Epithelial cell of proximal tubule (primary cell): ENCODE measurements around the gene MTMR6. TPM values are rescaled to one million over a fixed set of nuclear protein-coding genes. Genes with fewer than 3 reads are reported as not detected.

Experiments
- DNase-seq: peaks from one replicate; pipeline ENCODE4 v3.0.0-alpha.2; 2011; ENCODE audit warnings: low read depth
- H3K4me3 ChIP-seq: 2 replicates; pipeline ENCODE4 v1.5.1; 2011; ENCODE audit warnings: low read depth, mild to moderate bottlenecking, low read length
- total RNA-seq: library from RNA; depleted of rRNA; stranded (reverse); fragments of >200 nt; gene quantifications from 2 replicates; pipeline ENCODE4 v1.2.3, GENCODE V29; 2015
- TF ChIP-seq, protein P1 (sequence below): conservative IDR thresholded peaks from 2 replicates; pipeline ENCODE4 v1.5.1; 2012; ENCODE audit warnings: low read depth, mild to moderate bottlenecking, low read length

MTMR6 gene
- total RNA-seq, 1 donor from 2014 or later = 21.7 TPM

DNA sequence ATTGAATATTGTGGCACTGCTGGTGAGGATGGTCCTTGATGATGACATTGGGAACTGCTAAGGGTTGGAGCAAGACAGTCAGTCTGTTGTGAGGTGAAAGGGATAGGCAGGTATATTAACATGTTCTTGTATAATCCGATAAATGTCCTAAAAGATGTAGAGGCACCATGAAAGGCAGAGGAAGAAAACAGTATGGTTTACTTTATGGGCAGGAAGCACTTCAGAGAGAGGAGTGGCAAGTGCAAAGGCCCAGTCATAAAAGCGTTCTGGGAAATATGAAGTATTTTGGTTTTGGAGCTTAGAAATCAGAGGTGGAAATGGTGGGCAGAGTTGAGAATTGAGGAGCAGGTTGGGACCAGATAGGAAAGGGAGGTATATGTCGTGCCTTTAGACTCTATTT is 23.6 kb upstream of the MTMR6 start:
- H3K4me3 ChIP-seq = no peak overlapping the region
- TF ChIP-seq, protein P1, sequence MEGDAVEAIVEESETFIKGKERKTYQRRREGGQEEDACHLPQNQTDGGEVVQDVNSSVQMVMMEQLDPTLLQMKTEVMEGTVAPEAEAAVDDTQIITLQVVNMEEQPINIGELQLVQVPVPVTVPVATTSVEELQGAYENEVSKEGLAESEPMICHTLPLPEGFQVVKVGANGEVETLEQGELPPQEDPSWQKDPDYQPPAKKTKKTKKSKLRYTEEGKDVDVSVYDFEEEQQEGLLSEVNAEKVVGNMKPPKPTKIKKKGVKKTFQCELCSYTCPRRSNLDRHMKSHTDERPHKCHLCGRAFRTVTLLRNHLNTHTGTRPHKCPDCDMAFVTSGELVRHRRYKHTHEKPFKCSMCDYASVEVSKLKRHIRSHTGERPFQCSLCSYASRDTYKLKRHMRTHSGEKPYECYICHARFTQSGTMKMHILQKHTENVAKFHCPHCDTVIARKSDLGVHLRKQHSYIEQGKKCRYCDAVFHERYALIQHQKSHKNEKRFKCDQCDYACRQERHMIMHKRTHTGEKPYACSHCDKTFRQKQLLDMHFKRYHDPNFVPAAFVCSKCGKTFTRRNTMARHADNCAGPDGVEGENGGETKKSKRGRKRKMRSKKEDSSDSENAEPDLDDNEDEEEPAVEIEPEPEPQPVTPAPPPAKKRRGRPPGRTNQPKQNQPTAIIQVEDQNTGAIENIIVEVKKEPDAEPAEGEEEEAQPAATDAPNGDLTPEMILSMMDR = no peak
- DNase-seq = no peak

DNA sequence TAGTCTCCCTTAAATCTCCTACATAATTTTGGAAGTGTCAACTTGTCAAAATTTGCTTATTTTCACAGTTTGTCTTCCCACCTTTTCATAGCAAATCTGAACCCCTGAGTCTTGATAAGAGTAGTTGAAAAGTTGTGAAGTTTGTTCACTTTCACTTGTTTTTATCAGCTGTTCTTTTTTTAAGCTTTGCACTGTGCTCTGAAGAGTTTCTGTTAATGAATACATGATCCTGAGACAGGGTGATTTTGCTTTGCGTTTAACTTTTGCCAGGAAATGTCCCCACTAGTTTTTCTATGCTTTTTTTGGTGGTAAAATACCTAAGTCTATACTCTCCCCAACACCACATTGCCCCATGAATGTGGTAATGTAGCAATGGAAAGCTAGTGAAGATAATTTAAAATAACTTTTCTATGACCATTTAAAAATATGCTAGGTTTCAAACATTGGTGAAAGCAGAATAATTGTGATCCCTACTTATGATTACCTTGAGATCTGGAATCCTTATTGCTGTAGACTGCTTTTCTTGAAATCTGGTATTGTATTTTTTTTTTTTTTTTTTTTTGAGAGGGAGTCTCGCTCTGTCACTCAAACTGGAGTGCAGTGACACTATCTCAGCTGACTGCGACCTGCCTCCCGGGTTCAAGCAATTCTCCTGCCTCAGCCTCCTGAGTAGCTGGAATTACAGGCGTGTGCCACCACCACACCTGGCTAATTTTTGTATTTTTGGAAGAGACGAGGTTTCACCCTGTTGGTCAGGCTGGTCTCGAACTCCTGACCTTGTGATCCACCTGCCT is 19.6 kb upstream of the MTMR6 start:
- TF ChIP-seq, protein P1 = no peak
- no peak overlapping the region for H3K4me3 ChIP-seq
- DNase-seq = no peak

DNA sequence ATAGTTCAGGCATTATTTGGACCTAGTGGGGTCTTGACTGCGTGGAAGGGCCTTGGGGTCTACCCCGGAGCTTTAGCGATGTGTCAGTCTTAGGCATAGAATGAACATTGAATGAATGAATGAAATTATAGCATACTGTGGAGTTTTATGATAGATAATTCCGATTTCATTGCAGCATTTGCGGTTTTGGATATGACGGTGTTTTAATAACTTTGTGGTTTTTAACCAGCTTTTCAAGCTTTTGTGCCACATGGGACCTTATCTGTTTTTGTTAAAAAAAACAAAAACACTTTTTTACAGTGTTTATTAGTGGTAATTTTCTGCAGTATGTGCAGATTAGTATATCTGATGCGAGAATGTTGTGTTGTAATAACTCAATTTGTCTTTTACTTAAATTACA is 14.8 kb upstream of the MTMR6 start:
- peak overlapping the region; percentile 74 for H3K4me3 ChIP-seq
- no peak for DNase-seq
- TF ChIP-seq, protein P1 = no peak

DNA sequence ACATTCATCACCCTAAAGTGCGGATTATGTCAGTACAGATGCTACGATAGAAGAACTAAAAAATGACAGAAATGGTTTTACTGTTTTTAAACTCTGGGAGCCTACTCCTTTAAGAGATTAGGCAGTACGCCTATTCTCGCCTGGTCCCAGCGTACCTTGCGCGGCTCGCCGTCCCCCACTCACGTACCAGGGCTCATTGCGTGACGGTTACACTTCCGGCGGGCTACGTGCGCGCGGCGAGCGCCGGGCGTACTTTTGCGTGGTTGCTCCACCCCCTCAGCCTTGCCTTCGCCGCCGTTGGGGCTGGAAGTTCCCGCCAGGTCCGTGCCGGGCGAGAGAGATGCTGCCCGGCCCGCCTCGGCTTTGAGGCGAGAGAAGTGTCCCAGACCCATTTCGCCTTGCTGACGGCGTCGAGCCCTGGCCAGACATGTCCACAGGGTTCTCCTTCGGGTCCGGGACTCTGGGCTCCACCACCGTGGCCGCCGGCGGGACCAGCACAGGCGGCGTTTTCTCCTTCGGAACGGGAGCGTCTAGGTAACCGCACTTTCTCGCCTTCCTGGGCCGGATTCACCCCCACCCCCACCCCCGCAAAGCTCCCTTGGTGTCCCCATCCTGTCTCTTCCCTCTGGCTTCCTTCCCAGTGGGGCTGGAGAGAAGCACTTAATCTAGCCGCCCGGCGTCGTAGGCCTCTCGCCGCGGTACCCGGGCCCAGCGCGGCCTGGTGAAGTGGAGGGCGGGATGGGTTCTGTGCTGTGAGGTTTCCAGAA is 14.2 kb upstream of the MTMR6 start, which contains the start of gene NUP58:
TSS of gene NUP58 (plus strand) at position 279 of the 767 bp plus-strand sequence. CDS start at position 428, 149 bp downstream.
- TF ChIP-seq, protein P1 = no peak
- DNase-seq = no peak
- peak within 1 kb of the TSS; percentile 74 for H3K4me3 ChIP-seq

DNA sequence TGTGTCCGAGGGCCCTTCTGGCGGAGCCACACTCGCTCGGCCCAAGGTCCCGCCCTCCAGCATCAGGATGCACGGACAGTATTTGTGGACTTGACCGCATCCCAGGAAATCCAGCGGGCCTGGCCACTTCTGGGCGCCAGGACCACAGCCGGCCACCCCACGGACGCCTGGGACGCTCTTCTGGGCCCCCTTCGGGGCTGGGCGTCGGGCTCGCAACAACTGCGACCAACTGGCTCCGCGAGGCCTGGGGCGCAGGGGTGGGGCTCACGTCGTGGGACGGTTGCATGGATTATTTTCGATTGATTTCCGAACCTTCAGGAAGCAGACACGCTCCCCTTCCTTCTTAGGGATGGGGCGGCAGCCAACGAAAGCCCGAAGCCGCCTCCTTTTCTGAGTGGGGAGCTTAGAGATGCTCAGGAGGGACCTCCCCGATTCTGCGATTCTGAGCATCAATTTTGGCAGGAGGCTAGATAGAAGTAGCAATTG is 13.6 kb upstream of the MTMR6 start:
- TF ChIP-seq, protein P1 = no peak
- peak overlapping the region; percentile 74 for H3K4me3 ChIP-seq
- no peak for DNase-seq

DNA sequence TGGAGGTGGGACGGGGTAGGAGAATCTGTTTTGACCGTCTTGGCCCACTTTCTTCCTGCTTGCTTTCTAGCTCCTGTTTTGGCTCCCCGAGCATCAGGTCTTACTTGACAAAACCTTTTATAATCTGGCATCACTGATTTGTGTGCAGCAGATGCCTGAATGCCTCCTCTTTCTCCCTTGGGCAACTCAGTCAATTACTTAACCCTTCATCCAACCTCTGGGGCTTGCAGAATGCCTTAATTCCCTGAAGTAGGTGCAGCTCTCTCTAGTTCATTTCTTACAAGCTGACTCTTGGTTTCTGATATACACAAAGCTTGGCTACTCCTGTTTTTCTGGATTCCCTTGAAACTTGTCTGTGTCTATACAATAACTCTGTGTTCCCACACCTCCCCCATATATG is 8.4 kb upstream of the MTMR6 start:
- DNase-seq = no peak

More for the DNA sequence above, 8.4 kb upstream of the MTMR6 start:
- H3K4me3 ChIP-seq = no peak overlapping the region
- TF ChIP-seq, protein P1 = no peak
